ENCODE measurements around the gene RAB17. TPM values are rescaled to one million over a fixed set of nuclear protein-coding genes. Genes with fewer than 3 reads are reported as not detected.

The RAB17 gene, protein sequence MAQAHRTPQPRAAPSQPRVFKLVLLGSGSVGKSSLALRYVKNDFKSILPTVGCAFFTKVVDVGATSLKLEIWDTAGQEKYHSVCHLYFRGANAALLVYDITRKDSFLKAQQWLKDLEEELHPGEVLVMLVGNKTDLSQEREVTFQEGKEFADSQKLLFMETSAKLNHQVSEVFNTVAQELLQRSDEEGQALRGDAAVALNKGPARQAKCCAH
- total RNA-seq = not detected in 2 replicates

DNA sequence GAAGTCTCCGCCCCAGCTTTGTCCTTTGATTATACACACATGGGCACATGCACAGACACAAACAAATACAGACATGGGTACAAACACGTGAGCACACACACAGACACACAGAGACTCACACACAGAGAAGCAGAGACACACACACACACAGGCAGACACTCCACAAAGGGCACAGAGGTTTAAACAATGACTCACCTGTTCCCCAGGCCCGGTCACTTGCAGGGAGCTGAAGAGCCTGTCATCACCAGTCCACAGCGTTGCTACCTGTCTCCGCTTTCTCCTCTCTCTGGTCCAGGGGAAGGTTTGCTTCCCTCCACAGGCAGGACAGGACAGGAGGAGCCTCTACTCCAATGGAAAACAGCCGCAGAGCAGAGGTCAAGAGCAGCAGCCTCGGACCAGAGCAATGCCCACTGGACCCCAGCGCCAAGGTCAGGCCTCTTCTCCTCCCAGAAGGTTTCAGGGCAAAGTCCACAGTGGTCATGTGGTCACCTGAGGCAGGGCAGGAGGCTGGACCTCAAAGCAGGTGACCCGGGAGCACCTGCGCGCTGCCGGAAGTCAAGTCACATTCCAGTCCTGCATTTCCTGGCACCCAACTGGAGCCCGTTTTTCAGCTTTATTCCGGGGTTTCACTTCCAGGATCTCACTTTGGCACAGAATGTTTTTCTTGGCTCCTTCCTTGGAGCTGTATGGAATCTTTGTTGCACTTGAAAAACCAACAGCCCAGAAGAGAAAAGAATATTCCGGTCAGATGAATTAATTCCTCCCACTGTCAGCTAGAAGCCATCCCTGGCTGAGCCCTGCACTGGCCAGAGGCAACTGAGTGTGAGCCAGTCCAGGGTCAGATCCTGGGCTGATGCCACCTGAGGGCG is at the start of gene RAB17:
Gene RAB17, minus strand, starts transcription at position 463 of the 869 bp plus-strand sequence. CDS start 4,580 bp downstream, outside the sequence.

DNA sequence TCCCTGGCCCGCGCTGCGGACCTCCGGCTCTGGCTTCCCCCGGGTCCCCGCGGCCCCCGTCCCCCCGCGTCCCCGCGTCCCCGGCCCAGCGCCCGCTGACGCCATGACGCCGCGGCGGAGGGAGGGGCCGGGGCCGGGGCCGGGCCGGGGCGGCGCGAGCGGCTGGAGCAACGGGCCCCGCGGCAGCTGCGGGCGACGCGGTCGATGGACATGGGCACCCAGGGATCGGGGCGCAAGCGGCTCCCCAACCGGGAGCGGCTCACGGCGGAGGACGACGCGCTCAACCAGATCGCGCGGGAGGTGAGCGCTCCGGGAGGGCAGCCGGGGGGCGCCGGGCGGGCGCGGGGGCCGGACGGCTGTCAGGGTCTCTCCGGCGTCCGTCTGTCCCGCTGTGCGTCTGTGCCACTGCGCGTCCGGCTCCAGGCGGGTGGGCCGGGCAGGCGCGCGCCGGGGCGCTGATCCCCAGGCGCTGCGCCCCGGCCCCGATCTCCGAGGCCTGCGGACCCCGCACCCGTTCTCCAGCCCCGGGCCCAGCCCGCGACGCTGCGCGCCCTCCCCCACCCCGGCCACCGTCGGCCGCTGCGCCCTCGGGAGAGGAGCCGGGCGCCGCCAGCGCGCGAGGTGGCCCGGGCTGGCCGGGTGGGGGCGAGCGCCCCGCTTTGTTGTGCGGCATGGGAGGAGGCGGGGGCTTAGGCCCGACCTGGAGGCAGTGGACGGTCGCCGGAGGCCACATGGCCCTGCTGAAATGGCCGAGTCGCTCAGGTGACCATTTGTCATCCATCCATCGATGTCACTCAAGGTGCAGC is 37.1 kb upstream of the RAB17 start, which contains the start of gene LRRFIP1:
Gene LRRFIP1, plus strand, starts transcription at position 147 of the 806 bp plus-strand sequence. Its CDS starts 58 bp downstream, at position 205.

DNA sequence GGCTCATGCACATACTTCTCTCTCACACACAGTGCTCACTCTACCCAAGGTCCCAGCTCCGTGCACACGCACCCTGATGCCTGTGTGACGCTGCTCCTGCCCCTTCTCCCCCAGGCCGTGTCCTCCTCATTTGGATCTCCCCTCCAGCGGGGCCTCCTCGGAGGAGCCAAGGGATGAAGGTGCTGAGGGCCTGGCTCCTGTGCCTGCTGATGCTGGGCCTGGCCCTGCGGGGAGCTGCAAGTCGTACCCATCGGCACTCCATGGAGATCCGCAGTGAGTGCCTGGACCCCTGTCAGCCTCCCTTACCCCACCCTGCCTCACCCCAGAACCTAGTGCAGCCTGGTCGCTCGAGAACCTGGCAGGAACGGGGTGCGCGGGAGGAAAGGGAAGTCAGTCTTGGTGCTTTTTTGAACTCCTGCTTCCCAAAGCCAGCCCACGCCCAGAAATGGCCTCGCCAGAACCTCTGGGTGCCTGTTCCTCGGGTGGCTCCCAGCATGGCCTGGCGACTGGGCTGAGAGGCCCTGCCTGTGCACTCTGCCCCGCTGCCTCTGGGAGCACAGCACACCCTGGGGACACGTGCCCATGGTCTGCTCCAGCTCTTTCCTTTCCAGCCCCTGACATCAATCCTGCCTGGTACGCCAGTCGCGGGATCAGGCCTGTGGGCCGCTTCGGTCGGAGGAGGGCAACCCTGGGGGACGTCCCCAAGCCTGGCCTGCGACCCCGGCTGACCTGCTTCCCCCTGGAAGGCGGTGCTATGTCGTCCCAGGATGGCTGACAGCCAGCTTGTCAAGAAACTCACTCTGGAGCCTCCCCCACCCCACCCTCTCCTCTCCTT is 23.9 kb downstream of the RAB17 start, which contains the start of gene PRLH:
Gene PRLH, plus strand, starts transcription at position 174 of the 835 bp plus-strand sequence. Its CDS starts 0 bp downstream, at position 174.

Other genes with a start within 250 kb of the RAB17 start
- 1,153 and 1,391 TPM in 2 replicates for gene COL6A3, start 176.6 kb downstream of the RAB17 start, total RNA-seq
- gene MLPH, start 103.5 kb downstream of the RAB17 start, total RNA-seq = 39.3 and 40.9 TPM in 2 replicates
- gene PRLH, start 24.2 kb downstream of the RAB17 start, total RNA-seq = not detected in 2 replicates
- 64.3 and 70.9 TPM in 2 replicates for gene LRRFIP1, start 36.9 kb upstream of the RAB17 start, total RNA-seq
- under 0.01 TPM in 2 replicates for gene RBM44, start 208.0 kb upstream of the RAB17 start, total RNA-seq